HCT116 (cell line): ENCODE measurements around the gene PLCH2.

Source experiments
- ATF3 ChIP-seq: IDR thresholded peaks from 2 replicates; pipeline ENCODE4 v1.6.1; 2012
- CTCF ChIP-seq, 3 experiments: fragments of 200-600 bp in 1 of 3; sonication (generic) in 1 of 3; IDR thresholded peaks in 2 of 3; conservative IDR thresholded peaks in 1 of 3; 2 replicates each; pipeline ENCODE4 v1.5.1; 2012 to 2017; ENCODE audit warnings: low read depth in 2 of 3, low read length in 2 of 3, antibody characterized with exemption in 1 of 3, borderline replicate concordance in 1 of 3, control low read depth in 1 of 3, mild to moderate bottlenecking in 1 of 3, mixed read lengths in 1 of 3, mixed run types in 1 of 3, moderate library complexity in 1 of 3; ENCODE audit not compliant: insufficient read depth in 1 of 3
- EZH2 ChIP-seq: fragments of 200-600 bp; sonication (generic); IDR thresholded peaks from 2 replicates; pipeline ENCODE4 v1.6.1; 2017; ENCODE audit warnings: antibody characterized with exemption, mixed run types
- POLR2A ChIP-seq: IDR thresholded peaks from 2 replicates; pipeline ENCODE4 v1.7.0; 2011; ENCODE audit warnings: borderline replicate concordance; ENCODE audit not compliant: insufficient read depth, insufficient read length; ENCODE audit errors: extremely low read depth
- POLR2AphosphoS5 ChIP-seq: IDR thresholded peaks from 2 replicates; pipeline ENCODE4 v1.6.1; 2011; ENCODE audit warnings: mild to moderate bottlenecking, low read depth, low read length, moderate library complexity
- SIN3A ChIP-seq: IDR thresholded peaks from 2 replicates; pipeline ENCODE4 v1.6.1; 2012; ENCODE audit warnings: low read depth
- SP1 ChIP-seq: IDR thresholded peaks from 2 replicates; pipeline ENCODE4 v1.6.1; 2012; ENCODE audit warnings: low read depth
- ZNF274 ChIP-seq: fragments of 200-500 bp; sonication (Bioruptor generic); IDR thresholded peaks from 2 replicates; pipeline ENCODE4 v1.6.1; 2014; ENCODE audit warnings: mild to moderate bottlenecking, low read depth, low read length, inconsistent platforms

GRCh38 chr1:2508180-2508579 is 32.1 kb downstream of the PLCH2 start:
- TF ChIP-seq EZH2: no peak
- no peak for TF ChIP-seq CTCF (IDR thresholded peaks at IDR 0.05 in 2 of 3, conservative IDR thresholded peaks at IDR 0.05 in 1 of 3; ENCODE audit: borderline replicate concordance in 1 of 3, insufficient read depth in 1 of 3, low read depth in 2 of 3, low read length in 2 of 3)
- TF ChIP-seq POLR2AphosphoS5: no peak
- TF ChIP-seq POLR2A: no peak
- no peak for TF ChIP-seq ZNF274
- no peak for TF ChIP-seq ATF3
- TF ChIP-seq SP1: no peak
- no peak for TF ChIP-seq SIN3A
